GM21619 (cell line): ENCODE measurements around the gene CHRNA4.

Experiments
- ATAC-seq: cut with Tn5 transposase; IDR thresholded peaks from one replicate; pipeline ENCODE4 v1.9.1; 2021; ENCODE audit not compliant: unreplicated experiment

The CHRNA4 gene

GRCh38 chr20:63360850-63361518 lies at the start of gene CHRNA4:
TSS of gene CHRNA4 (minus strand) at chr20:63361349. CDS start at chr20:63361165, 184 bp downstream.
- no peak for ATAC-seq

GRCh38 chr20:63409834-63410435 lies 48.8 kb upstream of the CHRNA4 start:
- no peak for ATAC-seq

- no peak for ATAC-seq
These were observed 48.1 kb upstream of the CHRNA4 start for GRCh38 chr20:63409066-63409833.

- no peak for ATAC-seq
These were observed 47.5 kb upstream of the CHRNA4 start for GRCh38 chr20:63408684-63409046.

- no peak for ATAC-seq
These were observed 47.0 kb upstream of the CHRNA4 start for GRCh38 chr20:63407928-63408683.

GRCh38 chr20:63406617-63407245 lies 45.6 kb upstream of the CHRNA4 start:
- ATAC-seq: no peak

- ATAC-seq: no peak
These were observed 44.9 kb upstream of the CHRNA4 start for GRCh38 chr20:63406011-63406410.

- no peak for ATAC-seq
These were observed 44.1 kb upstream of the CHRNA4 start for GRCh38 chr20:63405102-63405730.

GRCh38 chr20:63404129-63405085 lies 43.3 kb upstream of the CHRNA4 start:
- no peak for ATAC-seq

- ATAC-seq: no peak
These were observed 42.4 kb upstream of the CHRNA4 start for GRCh38 chr20:63403403-63404105.

GRCh38 chr20:63402860-63403220 lies 41.7 kb upstream of the CHRNA4 start:
- no peak for ATAC-seq

GRCh38 chr20:63402181-63402859 lies 41.2 kb upstream of the CHRNA4 start:
- ATAC-seq: no peak

- no peak for ATAC-seq
These were observed 40.4 kb upstream of the CHRNA4 start for GRCh38 chr20:63401384-63402110.

- no peak for ATAC-seq
These were observed 39.5 kb upstream of the CHRNA4 start for GRCh38 chr20:63400486-63401210.

- no peak for ATAC-seq
These were observed 38.6 kb upstream of the CHRNA4 start for GRCh38 chr20:63399596-63400375.
